H9 (cell line): ENCODE data around the gene BCORL1. TPM values are rescaled to one million over a fixed set of nuclear protein-coding genes. Genes with fewer than 3 reads are reported as not detected.

Experiments
- DNase-seq: peaks from one replicate; pipeline ENCODE4 v3.0.0-alpha.2; 2017
- H2AFZ ChIP-seq: one replicate; pipeline ENCODE4 v1.6.1; 2013; ENCODE audit warnings: mild to moderate bottlenecking, low read length, control low read depth, moderate library complexity
- H2AK5ac ChIP-seq: 2 replicates; pipeline ENCODE4 v1.6.1; 2013; ENCODE audit warnings: low read length, control low read depth, mixed read lengths; ENCODE audit not compliant: insufficient read length
- H2BK120ac ChIP-seq: one replicate; pipeline ENCODE4 v1.6.1; 2013; ENCODE audit warnings: low read depth, mild to moderate bottlenecking, low read length, control low read depth, inconsistent platforms; ENCODE audit not compliant: poor library complexity, severe bottlenecking
- H2BK12ac ChIP-seq: 2 replicates; pipeline ENCODE4 v1.6.1; 2013; ENCODE audit warnings: low read length, control low read depth, mixed read lengths, low read depth; ENCODE audit not compliant: insufficient read length
- H2BK15ac ChIP-seq: 2 replicates; pipeline ENCODE4 v1.6.1; 2013; ENCODE audit warnings: low read depth, low read length, control low read depth
- H2BK20ac ChIP-seq: one replicate; pipeline ENCODE4 v1.6.1; 2013; ENCODE audit warnings: low read depth, mild to moderate bottlenecking, low read length, control low read depth, inconsistent platforms; ENCODE audit not compliant: poor library complexity, severe bottlenecking
- H2BK5ac ChIP-seq: 2 replicates; pipeline ENCODE4 v1.6.1; 2013; ENCODE audit warnings: low read length, control low read depth, mixed read lengths; ENCODE audit not compliant: insufficient read length
- H3K14ac ChIP-seq: 2 replicates; pipeline ENCODE4 v1.6.1; 2013; ENCODE audit warnings: low read length, control low read depth; ENCODE audit not compliant: insufficient read depth
- H3K18ac ChIP-seq: 2 replicates; pipeline ENCODE4 v1.6.1; 2013; ENCODE audit warnings: low read depth, mild to moderate bottlenecking, mixed read lengths, low read length, control low read depth; ENCODE audit not compliant: insufficient read length
- H3K23ac ChIP-seq: 2 replicates; pipeline ENCODE4 v1.6.1; 2013; ENCODE audit warnings: low read length, control low read depth, mixed read lengths, low read depth; ENCODE audit not compliant: insufficient read length
- H3K23me2 ChIP-seq: 2 replicates; pipeline ENCODE4 v1.6.1; 2013; ENCODE audit warnings: low read depth, mild to moderate bottlenecking, mixed read lengths, low read length, control low read depth; ENCODE audit not compliant: insufficient read length, poor library complexity, severe bottlenecking
- H3K27ac ChIP-seq: 2 replicates; pipeline ENCODE4 v1.5.1; 2013; ENCODE audit warnings: low read length, control low read depth, mixed read lengths, low read depth; ENCODE audit not compliant: insufficient read length
- H3K27me3 ChIP-seq: 2 replicates; pipeline ENCODE4 v1.6.1; 2013; ENCODE audit warnings: low read length, control low read depth, inconsistent platforms; ENCODE audit not compliant: insufficient read depth
- H3K4ac ChIP-seq: 2 replicates; pipeline ENCODE4 v1.6.1; 2013; ENCODE audit warnings: low read depth, mild to moderate bottlenecking, control low read depth, inconsistent platforms, low read length, moderate library complexity
- H3K4me1 ChIP-seq: 2 replicates; pipeline ENCODE4 v1.6.1; 2013; ENCODE audit warnings: low read length, control low read depth, inconsistent platforms; ENCODE audit not compliant: insufficient read depth
- H3K4me2 ChIP-seq: 2 replicates; pipeline ENCODE4 v1.6.1; 2013; ENCODE audit warnings: low read length, control low read depth, mixed read lengths; ENCODE audit not compliant: insufficient read length, insufficient read depth
- H3K56ac ChIP-seq: 2 replicates; pipeline ENCODE4 v1.6.1; 2013; ENCODE audit warnings: low read depth, mild to moderate bottlenecking, mixed read lengths, low read length, control low read depth; ENCODE audit not compliant: insufficient read length
- H3K79me1 ChIP-seq: 2 replicates; pipeline ENCODE4 v1.6.1; 2013; ENCODE audit warnings: low read depth, mild to moderate bottlenecking, moderate library complexity, low read length, control low read depth, inconsistent platforms; ENCODE audit not compliant: insufficient read depth, poor library complexity, severe bottlenecking
- H3K79me2 ChIP-seq: 2 replicates; pipeline ENCODE4 v1.6.1; 2013; ENCODE audit warnings: low read length, control low read depth, inconsistent platforms; ENCODE audit not compliant: insufficient read depth
- H3K9ac ChIP-seq: 2 replicates; pipeline ENCODE4 v1.6.1; 2013; ENCODE audit warnings: low read length, control low read depth, mixed read lengths; ENCODE audit not compliant: insufficient read length; ENCODE audit errors: extremely low read depth
- H3K9me3 ChIP-seq: one replicate; pipeline ENCODE4 v1.6.1; 2013; ENCODE audit warnings: low read depth, low read length, inconsistent platforms; ENCODE audit not compliant: control insufficient read depth
- H3T11ph ChIP-seq: one replicate; pipeline ENCODE4 v1.6.1; 2013; ENCODE audit warnings: mild to moderate bottlenecking, low read length, control low read depth, inconsistent platforms
- H4K20me1 ChIP-seq: one replicate; pipeline ENCODE4 v1.6.1; 2013; ENCODE audit not compliant: control insufficient read depth, insufficient read length, insufficient read depth
- H4K5ac ChIP-seq: 2 replicates; pipeline ENCODE4 v1.6.1; 2013; ENCODE audit warnings: low read depth, mild to moderate bottlenecking, mixed read lengths, low read length, control low read depth; ENCODE audit not compliant: insufficient read length
- H4K8ac ChIP-seq: replicated peaks from 2 replicates; pipeline ENCODE4 v1.6.1; 2013; ENCODE audit warnings: low read length, control low read depth, mixed read lengths, low read depth; ENCODE audit not compliant: insufficient read length
- H4K91ac ChIP-seq: 2 replicates; pipeline ENCODE4 v1.6.1; 2013; ENCODE audit warnings: low read depth, mild to moderate bottlenecking, moderate library complexity, mixed read lengths, low read length, control low read depth; ENCODE audit not compliant: insufficient read length
- H3K27ac Mint-ChIP-seq, 3 experiments: 2 replicates in 2 of 3; 3 replicates in 1 of 3; pipeline ENCODE4 v1.8.0; 2020 to 2021; ENCODE audit warnings: mixed read lengths in 3 of 3, mild to moderate bottlenecking in 1 of 3, moderate library complexity in 1 of 3
- H3K27me3 Mint-ChIP-seq: 2 replicates; pipeline ENCODE4 v1.8.0; 2021; ENCODE audit warnings: low read depth, mild to moderate bottlenecking, moderate library complexity, mixed read lengths
- H3K36me3 Mint-ChIP-seq, 3 experiments: 2 replicates in 2 of 3; 3 replicates in 1 of 3; pipeline ENCODE4 v1.8.0; 2020 to 2021; ENCODE audit warnings: low read depth in 3 of 3, mixed read lengths in 3 of 3; ENCODE audit not compliant: insufficient read depth in 1 of 3
- H3K4me1 Mint-ChIP-seq, 2 experiments: 2 replicates each; pipeline ENCODE4 v1.8.0; 2020; ENCODE audit warnings: mixed read lengths in 2 of 2
- H3K4me3 Mint-ChIP-seq, 2 experiments: 2 replicates in 1 of 2; 3 replicates in 1 of 2; pipeline ENCODE4 v1.8.0; 2020 to 2021; ENCODE audit warnings: mild to moderate bottlenecking in 2 of 2, mixed read lengths in 2 of 2, moderate library complexity in 1 of 2
- H3K9me3 Mint-ChIP-seq, 2 experiments: 2 replicates in 1 of 2; 3 replicates in 1 of 2; pipeline ENCODE4 v1.8.0; 2020; ENCODE audit warnings: mild to moderate bottlenecking in 2 of 2, mixed read lengths in 2 of 2, moderate library complexity in 1 of 2
- WGBS: extraction: QIAGEN DNeasy Blood & Tissue Kit; methylation state at CpG from one replicate; pipeline ENCODE4 v1.1.7; 2013; ENCODE audit warnings: missing lambda C conversion rate, low lambda C conversion rate, mixed read lengths; ENCODE audit not compliant: insufficient read length; ENCODE audit errors: extremely low coverage; 5-methylcytosine and 5-hydroxymethylcytosine counted together
- total RNA-seq: library from RNA; stranded (reverse); gene quantifications from 2 replicates; pipeline ENCODE4 v1.2.1, GENCODE V29; 2021
- TF ChIP-seq, protein P1 (sequence below): fragments of 200-600 bp; sonication (generic); conservative IDR thresholded peaks from 3 replicates; pipeline ENCODE4 v1.8.0; 2021; ENCODE audit warnings: antibody characterized with exemption, mild to moderate bottlenecking

BCORL1 gene
- total RNA-seq, 1 experiment from 2014 or later, result 6.1 TPM

DNA sequence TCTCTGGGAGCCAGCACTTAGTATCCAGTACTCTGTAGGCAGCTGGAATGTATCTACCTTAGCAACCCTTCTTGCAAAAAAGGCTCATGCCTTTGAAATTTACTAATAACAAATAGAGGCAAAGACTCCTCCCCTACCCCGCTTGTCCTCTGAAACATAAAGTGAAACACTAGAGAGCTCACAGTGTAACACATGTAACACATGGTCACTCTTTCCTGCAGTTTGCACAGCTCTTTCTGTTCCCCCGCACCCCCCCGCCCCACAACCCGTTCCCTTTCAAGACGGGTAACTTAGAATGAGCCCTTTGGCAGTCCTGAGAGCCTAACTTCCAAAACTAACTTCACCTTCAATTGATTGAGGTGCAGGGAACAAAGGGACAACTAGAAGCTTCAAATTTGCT is 6.0 kb upstream of the BCORL1 start:
- H3K4me1 Mint-ChIP-seq, result peaks cover 0 to 14% of the 10 kb centered on the region in 2 experiments; a peak in 2 of 4 replicates
- no peak overlapping the region for H3K27ac Mint-ChIP-seq
- no peak overlapping the region for H3K4me3 Mint-ChIP-seq
- Histone ChIP-seq H3K27me3 (peaks cover 14% of the 10 kb centered on the region; the same call in 1 of the 2 replicates), H3K23ac (no peak overlapping the region), H2AFZ (no peak overlapping the region), H3K56ac (no peak overlapping the region), H3K23me2 (peaks cover 6% of the 10 kb centered on the region), H2BK20ac (no peak overlapping the region), H3K18ac (no peak overlapping the region), H3K4me1 (no peaks in the 10 kb centered on the region), H4K8ac (no peak overlapping the region), H3K14ac (no peak overlapping the region), H3K9ac (no peak overlapping the region), H4K91ac (no peak overlapping the region), H2BK5ac (no peak overlapping the region), H3K4me2 (no peak overlapping the region), H3T11ph (no peak overlapping the region), H3K79me2 (no peaks in the 10 kb centered on the region), H2BK15ac (no peak overlapping the region), H2BK120ac (no peak overlapping the region), H3K4ac (no peak overlapping the region), H3K79me1 (no peaks in the 10 kb centered on the region), H3K27ac (no peak overlapping the region), H2BK12ac (no peak overlapping the region), H4K20me1 (no peaks in the 10 kb centered on the region), H4K5ac (no peak overlapping the region), H3K9me3 (peaks cover 22% of the 10 kb centered on the region), H2AK5ac (no peak overlapping the region)
- TF ChIP-seq, protein P1, sequence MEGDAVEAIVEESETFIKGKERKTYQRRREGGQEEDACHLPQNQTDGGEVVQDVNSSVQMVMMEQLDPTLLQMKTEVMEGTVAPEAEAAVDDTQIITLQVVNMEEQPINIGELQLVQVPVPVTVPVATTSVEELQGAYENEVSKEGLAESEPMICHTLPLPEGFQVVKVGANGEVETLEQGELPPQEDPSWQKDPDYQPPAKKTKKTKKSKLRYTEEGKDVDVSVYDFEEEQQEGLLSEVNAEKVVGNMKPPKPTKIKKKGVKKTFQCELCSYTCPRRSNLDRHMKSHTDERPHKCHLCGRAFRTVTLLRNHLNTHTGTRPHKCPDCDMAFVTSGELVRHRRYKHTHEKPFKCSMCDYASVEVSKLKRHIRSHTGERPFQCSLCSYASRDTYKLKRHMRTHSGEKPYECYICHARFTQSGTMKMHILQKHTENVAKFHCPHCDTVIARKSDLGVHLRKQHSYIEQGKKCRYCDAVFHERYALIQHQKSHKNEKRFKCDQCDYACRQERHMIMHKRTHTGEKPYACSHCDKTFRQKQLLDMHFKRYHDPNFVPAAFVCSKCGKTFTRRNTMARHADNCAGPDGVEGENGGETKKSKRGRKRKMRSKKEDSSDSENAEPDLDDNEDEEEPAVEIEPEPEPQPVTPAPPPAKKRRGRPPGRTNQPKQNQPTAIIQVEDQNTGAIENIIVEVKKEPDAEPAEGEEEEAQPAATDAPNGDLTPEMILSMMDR, result no peak
- H3K27me3 Mint-ChIP-seq, result peaks cover 79% of the 10 kb centered on the region
- DNase-seq, result no peak
- H3K36me3 Mint-ChIP-seq, result peaks cover 0 to 7% (median 0%) of the 10 kb centered on the region in 3 experiments; a peak in 3 of 7 replicates
- H3K9me3 Mint-ChIP-seq, result peaks cover 0 to 65% of the 10 kb centered on the region in 2 experiments; a peak in 2 of 5 replicates
- no CpG with 5 or more reads among the region's 5 CpGs for WGBS
